ENCODE results near the gene PRKCA.
"Not testable (repeated sequence)": the region's sequence is repeated elsewhere in the genome, so short reads cannot be mapped to it uniquely, and the experiment has no call there.

The PRKCA gene

DNA sequence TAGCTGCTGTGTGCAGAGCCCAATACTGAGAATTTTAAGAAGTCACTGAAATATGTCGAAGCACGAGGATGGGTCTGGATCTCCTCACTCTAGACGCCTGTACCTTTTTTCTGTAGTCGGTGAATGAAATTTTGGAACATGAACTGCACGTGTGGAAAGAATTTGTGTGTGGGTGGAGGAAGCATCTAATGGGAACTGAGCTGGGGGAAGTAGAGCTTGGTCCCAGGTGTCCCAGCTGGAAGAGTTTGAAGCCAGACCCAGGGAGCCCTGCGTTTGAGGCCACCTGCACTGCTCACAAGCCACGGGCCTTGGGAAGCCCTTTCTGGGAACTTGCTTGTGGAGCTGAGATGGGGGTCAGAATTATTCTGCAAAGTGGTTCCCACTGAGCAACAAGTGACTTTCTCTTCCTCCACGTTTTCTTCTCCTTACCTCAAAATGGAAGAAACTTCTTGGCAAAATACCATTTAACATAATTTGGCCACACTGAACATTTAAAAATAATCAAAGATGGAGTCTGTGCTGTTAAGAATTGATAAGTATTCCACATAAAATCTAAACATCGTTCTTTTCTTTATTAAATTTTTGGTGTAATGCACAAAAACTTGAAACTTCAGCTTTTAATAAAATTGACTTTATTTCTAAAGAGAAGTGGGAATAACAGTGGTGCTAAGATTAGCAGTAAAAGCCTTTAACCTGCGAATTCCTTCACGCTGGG, 163.8 kb downstream of the PRKCA start:
- DNase-seq (ENCODE audit: low spot score) = no peak

DNA sequence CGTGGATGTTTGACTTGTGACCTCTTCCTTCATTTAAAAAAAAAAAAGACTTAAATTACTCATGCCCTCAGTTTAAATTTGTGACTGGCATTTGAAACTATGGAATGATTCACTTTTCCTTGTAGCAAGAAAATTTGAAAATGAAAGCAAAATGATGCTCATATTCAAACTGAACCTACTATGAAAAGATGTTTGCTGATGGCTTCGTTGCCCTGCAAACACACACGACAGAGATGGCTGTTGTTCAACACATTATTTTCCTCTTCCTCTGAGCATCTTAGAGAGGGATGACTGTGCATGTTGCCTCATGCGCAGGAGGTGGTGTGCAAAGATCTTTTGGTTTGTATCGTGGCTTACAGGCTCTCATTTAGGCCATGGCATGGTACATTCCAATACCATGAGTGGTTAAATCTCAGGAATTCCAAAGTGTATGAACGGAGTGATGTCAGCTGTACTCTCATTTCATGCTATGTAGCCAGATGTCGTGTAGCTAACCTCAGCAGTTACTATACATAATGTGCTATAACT, 164.5 kb downstream of the PRKCA start:
- peak; percentile 95 for DNase-seq (ENCODE audit: low spot score)

DNA sequence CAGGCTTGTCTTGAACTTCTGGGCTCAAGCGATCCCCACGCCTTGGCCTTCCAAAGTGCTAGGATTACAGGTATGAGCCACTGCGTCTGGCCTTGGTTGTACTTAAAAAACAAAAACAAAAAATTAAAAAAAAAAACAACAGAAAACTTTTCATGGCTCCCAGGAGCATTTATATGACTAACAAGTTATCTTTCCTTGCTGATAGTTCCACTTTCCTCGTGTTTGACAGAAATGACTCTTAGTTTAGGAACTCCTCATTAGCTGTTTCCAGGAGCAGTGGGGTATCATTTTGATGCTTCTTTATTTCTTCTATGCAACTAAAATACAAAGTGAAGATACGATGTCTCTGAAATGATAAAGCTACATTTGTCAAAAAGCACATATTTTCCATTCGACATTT, 165.4 kb downstream of the PRKCA start:
- DNase-seq (ENCODE audit: low spot score) = peak; percentile 33

DNA sequence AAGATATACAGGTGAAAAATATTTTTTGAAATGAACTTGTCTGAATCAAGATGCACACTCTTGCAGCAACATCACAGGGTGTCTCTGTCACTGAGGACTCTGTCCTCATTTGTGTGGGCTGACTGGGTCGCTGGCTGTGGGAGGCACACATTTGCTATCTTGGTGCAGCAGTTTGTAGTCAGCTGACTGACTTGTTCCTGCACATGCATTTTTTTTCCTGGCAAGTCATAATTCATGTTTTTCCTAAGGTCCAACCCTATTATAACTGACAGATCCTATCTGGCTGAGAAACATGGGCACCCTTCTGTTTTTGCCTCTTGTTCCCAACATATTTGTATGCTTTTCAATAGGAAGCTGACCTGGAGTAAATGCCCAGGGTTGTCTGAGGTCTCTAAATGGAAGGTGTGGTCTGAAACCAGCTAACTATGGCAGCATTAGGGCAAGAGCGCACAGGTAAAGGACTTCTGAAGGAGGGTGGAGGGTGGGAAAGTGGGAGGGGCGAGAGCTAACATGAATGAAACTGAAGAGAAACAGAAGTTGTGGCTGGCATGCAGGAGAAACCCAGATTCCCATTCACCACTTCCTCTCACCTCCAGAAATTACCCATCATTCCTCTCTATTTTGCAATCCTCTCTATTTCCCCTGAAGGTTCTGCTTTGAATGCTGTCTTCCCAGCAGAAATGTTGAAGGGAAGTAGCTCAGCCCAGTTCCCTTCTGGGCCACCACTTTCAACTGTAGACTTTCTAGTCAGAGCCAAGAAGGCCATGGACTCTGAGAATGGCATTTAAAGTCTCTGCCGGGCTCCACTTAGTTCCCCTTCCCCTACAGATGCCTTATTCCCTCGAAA, 166.1 kb downstream of the PRKCA start:
- no peak for DNase-seq (ENCODE audit: low spot score)

DNA sequence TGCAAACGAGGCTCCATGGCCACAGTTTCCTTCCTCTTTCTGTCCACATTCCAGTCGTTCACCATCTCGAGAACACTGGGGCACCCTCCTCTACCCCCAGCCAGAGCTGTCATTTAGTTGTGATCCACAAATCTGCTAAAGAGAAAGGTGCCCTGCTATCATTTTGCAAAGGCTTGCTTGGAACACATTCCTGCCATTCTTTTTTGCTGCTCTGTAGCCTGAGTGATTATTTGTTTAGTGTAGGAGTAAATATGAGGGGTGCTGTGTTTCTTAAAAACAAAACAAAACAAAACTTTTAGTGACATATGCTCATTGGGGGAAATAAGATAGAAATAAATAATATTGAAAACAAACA, 166.7 kb downstream of the PRKCA start:
- DNase-seq (ENCODE audit: low spot score) = no peak

DNA sequence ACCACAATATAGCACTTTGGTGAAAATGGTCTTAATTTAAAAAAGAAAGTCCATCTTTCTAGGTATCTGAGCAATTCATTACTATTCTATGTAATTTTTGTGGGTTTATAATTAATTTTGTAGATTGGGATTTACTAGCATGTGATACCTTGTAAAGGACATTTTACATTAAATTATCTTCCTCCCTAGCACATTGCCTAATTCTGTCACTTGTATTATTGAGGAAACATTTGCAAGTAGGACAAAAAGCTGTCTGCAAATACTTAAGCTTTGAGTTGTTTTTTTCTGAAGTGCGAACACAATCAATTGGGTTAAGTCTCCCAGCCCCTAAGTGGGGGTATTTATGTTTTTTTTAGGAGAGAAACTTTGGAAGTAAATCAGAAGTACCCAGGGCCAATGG, 167.0 kb downstream of the PRKCA start:
- DNase-seq (ENCODE audit: low spot score) = no peak

DNA sequence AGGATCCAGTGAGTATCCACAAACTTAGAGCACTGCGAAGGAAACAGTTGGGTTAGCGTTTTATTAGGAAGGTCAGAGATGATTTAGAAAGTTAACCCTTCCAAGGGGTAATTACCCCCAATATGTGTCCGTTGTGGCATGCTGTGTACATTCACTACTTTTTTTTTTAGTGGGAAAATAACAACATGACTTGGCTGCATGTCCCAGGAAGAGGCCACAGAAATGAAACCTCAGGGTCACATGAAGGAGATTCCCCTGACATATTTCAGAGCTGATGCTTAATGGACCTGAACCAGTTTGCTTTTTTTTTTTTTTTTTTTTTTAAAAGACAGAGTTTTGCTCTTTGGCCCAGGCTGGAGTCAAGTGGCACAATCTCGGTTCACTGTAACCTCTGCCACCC, 167.5 kb downstream of the PRKCA start:
- peak; percentile 27 for DNase-seq (ENCODE audit: low spot score)

DNA sequence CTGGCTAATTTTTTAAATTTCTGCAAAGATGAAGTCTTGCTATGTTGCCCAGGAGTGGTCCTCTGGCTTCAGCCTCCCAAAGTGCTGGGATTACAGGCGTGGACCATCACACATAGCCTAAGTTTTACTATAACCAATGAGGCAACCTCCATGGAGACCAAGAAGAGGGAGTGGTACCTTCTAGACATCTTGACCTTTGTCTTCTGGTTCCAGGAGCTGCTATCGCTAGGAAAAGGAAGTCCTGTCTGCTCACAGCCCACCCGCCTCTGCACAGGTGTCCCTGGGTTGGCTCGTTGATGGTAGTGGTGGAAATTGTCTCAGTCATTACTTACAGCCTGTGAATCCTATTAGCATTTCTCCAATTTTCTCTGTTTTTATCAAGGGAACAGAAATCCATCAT, 169.7 kb downstream of the PRKCA start:
- DNase-seq (ENCODE audit: low spot score) = no peak

DNA sequence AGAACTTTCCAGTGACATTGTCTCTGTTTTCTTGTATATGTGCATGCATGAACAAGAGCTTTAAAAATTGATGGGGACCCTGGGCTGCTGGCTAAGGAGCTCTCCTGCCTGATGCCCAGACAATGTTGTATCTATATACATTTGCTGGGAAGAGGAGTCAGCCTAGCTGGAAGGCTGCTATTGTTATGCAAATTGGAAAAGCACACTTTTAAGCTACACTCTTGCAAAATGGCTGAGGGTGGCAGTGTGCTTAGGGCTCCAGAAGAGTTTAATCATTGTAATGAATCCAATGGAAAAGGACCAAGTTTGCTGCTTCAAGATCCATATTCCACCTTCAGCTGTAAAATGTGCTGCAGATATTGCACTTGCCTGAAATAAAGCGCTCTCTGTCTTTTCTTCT, 171.8 kb downstream of the PRKCA start:
- DNase-seq (ENCODE audit: low spot score) = no peak

DNA sequence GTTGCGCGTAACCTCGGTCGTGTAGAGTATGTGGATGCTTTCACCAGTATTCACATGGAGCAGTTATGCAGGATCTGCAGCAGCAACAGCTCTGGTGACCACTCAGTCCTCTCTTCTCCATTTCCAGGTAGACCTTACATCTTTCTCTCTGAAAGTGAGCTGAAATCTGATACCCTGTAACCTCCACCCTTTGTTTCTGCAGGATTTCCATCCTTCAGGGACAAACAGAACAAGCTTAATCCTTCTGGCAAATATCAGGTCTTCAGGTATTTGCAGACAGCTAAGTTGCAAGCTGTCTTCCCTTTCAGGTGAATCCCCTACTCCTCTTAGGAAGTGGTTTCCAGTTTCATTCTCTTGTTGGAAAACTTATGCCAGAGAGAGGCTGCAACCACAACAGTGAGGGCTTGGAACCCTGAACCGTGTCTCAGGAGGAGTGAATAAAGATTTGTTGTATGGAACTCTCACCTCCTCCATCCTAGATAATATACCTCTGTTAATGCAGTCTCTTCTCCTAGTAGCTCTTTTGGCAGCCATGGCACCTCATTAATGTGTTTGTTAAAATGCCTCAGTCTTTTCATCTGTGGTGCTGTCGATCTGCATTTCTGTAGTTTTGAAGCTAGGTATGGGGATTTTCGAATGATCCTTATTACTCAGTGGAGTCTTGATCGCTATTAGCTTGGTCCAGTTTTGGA, 172.5 kb downstream of the PRKCA start:
- DNase-seq (ENCODE audit: low spot score) = no peak

DNA sequence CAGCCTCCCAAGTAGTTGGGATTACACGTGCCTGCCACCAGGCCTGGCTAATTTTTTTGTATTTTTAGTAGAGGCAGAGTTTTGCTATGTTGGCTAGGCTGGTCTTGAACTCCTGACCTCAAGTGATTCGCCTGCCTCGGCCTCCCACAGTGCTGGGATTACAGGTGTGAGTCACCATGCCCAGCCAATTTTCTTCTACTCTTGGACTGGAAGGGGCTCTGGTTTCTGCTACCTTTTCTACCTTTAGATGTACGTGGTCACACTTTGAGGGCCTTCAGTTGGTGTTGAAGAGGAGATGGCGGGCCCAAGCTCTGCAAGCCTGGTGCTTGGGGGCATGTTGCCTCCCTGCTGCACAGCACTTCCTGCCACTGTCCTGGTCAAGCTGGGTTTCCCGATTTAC, 173.6 kb downstream of the PRKCA start:
- no peak for DNase-seq (ENCODE audit: low spot score)

DNA sequence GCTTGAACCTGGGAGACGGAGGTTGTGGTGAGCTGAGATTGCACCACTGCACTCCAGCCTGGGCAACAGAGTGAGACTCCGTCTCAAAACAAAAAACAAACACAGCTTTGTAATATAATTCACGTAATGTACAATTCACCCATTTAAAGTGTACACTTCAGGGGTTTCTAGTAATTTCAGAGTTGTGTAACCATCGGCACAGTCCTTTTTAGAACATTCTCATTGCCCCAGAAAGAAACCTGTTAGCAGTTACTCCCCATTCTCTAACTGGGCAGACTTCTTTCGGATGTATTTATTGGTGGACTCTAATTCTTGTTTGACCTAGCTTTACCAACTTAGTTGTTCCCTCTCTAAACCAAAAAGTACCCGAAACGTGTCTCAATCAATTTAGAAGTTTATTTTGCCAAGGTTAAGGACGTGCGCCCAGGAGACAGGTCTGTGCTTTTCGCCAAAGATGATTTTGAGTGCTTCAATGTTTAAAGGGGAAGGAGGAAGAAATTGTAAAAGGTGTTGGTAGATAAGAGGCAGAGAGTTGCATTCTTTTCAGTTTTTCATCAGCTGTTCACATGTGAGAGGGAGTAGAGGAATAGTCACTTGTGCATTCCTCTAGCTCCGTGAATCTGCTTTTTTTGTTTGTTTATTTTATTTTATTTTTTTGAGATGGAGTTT, 175.3 kb downstream of the PRKCA start:
- no peak for DNase-seq (ENCODE audit: low spot score)

DNA sequence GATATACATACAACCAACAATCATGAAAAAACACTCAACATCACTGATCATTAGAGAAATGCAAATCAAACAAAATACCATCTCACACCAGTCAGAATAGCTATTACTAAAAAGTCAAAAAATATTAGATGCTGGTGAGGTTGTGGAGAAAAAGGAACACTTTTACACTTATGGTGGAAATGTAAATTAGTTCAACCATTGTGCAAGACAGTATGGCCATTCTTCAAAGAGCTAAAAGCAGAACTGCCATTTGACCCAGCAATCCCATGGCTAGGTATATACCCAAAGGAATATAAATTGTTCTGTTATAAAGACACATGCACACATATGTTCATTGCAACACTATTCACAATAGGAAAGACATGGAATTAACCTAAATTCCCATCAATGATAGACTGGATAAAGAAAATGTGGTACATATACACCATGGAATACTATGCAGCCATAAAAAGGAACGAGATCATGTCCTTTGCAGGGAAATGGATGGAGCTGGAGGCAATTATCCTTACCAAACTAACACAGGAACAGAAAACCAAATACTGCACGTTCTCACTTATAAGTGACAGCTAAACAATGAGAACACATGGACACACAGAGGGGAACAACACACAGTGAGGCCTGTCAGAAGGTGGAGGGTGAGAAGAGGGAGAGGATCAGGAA, 176.9 kb downstream of the PRKCA start:
- not testable (repeated sequence) for DNase-seq (ENCODE audit: low spot score)

DNA sequence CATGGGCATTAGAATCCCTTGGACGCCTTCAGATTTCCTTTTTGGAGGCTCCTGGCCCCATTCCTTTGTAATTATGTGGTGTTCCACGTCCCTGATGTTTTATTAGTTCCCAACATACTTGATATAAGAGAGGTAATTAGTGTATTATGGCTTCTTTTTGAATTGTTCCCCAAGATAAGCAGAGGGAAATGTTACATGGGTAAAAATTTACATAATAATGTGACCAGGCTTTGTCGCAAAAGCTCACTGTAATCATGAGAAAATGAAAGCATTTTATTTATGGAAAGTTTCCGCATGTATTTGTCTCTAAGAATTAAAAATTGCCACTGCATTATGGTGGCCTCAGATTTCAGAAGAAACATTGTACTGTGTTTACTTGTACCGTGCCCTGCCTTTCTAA, 177.8 kb downstream of the PRKCA start:
- DNase-seq (ENCODE audit: low spot score) = no peak

DNA sequence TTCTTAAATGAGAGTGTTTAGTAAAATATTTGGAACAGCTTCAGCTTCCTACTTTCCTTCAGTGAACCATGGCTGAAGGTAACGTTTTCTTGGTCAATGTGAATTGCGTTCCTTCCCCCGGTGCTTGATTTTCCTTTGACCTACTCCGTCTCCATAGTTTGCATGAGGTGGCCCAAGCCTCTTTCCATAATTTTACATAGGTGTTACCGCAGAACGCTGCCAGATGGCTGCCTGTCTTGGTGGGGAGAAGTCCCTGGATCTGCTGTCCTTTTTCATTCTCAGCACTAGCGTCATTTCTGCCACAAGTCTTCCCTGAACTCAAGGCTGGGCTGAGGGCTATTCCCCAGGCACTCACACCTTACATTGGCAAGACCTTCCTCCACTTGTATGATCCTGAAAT, 178.4 kb downstream of the PRKCA start:
- no peak for DNase-seq (ENCODE audit: low spot score)

DNA sequence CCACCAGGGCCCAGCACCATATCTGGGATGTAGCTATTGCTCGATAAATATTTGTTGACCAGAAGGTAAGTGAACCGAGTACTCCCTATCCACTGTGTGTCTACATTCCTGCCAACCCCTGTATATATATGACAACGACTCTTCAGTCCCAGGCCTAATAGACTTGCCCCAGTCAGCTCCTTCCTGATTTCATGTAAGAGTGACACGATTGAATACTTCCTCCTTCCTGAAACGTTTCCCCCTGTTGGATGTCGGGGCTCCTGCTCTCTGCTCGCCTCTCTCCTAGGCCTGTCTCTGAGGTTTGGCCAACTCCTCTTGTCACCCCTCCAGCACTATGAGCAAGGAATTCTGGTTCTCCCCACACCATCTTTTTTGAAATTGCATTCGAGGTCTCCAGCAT, 178.9 kb downstream of the PRKCA start:
- no peak for DNase-seq (ENCODE audit: low spot score)

DNA sequence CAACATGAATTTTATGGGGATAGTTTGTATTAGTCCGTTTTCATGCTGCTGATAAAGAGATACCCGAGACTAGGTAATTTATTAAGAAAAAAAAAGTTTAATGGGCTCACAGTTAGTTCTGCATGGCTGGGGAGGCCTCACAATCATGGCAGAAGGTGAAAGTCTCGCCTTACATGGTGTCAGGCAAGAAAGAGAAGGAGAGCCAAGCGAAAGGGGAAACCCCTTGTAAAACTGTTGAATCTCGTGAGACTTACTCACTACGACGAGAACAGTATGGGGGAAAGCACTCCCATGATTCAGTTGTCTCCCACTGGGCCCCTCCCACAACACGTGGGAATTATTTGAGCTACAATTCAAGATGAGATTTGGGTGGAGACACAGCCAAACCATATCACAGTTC, 181.5 kb downstream of the PRKCA start:
- DNase-seq (ENCODE audit: low spot score) = no peak

DNA sequence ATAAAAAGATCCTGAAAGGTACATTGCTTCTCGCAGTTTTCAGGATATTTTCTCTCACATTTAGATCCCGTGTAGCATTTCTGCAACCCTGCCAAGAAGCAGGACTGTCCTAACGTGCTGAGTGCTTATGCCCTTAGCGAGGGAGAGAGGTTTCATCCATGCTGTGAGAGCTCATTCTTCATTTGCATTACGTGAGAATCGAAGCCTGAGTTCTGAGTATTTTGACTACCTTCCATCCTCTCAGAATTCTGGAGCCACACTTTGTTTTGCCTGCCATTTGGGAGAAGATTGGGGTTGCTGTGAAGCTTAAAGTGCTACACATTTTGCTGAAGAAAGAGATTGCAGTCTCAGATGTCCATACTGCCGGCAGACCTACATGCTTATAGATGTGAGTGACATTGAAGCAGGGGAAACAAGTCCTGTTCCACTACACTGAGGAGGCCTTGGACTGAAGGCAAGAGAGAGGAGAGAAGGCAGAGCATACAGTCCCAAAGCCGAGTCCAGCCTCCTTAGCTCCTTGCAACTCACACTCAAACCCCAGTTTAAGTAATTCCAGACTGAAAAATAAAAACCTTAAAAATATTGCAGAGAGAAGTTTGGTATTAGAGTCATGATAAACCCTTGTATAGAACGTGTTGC, 183.0 kb downstream of the PRKCA start:
- no peak for DNase-seq (ENCODE audit: low spot score)

DNA sequence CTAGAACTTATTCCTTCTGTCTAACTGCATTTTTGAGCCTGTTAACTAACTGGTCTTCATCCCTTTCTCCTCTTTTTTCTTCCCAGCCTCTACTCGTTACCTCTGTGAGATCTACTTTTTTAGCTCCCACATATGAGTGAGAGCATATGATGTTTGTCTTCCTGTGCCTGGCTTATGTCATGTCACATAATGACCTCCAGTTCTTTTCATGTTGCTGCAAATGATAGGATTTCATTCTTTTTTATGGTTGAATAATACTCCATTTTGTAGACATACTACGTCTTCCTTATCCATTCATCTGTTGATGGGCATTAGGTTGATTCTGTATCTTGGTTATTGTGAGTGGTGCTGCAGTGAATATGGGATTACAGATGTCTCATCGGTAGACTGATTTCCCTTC, 184.7 kb downstream of the PRKCA start:
- DNase-seq (ENCODE audit: low spot score) = no peak

DNA sequence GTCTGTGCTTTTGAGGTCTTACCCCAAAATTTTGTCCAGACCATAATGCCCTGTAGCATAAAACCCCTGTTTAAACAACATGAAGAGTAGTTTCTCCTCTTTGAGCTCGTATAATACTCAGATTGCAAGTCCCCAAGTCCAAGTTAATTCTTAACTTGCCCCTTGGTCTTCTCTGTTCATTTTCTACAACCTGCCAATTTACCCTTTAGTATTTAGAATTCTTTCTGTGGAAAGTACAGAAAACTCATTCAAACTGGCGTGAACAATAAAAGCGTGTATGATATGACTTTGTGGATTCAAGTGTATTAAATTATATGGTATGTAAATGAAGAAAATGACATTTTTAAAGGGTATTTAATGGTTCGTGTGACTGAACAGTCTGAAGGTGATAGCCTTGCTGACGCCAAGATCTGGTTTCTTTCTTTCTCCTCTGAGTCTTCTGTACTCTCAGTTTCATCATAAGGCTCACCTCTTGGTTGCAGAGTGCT, 185.6 kb downstream of the PRKCA start:
- DNase-seq (ENCODE audit: low spot score) = no peak

DNA sequence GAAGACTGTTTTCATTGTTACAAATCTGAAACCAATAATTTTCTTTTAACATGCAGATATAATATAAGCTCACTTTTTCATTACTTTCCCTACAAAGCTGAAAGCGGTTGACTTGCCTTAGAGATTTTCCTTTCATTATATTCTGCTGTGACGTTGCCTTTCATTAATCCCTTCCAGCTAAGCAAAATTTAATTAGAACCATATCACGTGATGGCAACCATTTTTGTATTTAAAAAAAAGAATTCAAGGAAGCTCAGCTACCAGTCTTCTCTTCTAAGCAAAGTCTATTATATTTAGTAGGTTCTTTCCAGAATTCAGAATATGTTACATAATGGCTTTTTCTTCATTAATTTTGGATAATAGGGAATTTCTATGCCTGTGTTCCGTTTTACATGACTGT, 186.5 kb downstream of the PRKCA start:
- DNase-seq (ENCODE audit: low spot score) = no peak
